Body of pancreas (tissue), 4 donors: ENCODE data around the gene TGFB3. TPM values are rescaled to one million over a fixed set of nuclear protein-coding genes. Genes with fewer than 3 reads are reported as not detected.
A peak's percentile ranks its signal among the peaks of the same experiment; 100 is the strongest.
"Not testable (repeated sequence)": the region's sequence is repeated elsewhere in the genome, so short reads cannot be mapped to it uniquely, and the experiment has no call there.

Source experiments
- ATAC-seq: fragments of 150-250 bp; one replicate; pipeline ENCODE4 v1.9.1; 2016
- DNase-seq, 4 donors: peaks; one replicate each; pipeline ENCODE4 v3.0.0-alpha.2; 2019
- H3K27ac ChIP-seq, 4 donors: fragments of 200-600 bp; sonication (generic); 1 replicate in 3 of 4; 2 replicates in 1 of 4; pipeline versions ENCODE4 v1.5.1 to v1.6.1; 2016 to 2019; ENCODE audit warnings: mild to moderate bottlenecking in 1 of 4, mixed read lengths in 1 of 4, moderate library complexity in 1 of 4
- H3K27me3 ChIP-seq, 2 donors: fragments of 200-600 bp; sonication (generic); one replicate each; pipeline ENCODE4 v1.6.0; 2016; ENCODE audit warnings: mild to moderate bottlenecking in 1 of 2
- H3K36me3 ChIP-seq, 2 donors: fragments of 200-600 bp; sonication (generic); replicated peaks in 1 of 2; 2 replicates each; pipeline ENCODE4 v1.5.1; 2016; ENCODE audit warnings: low read depth in 2 of 2; ENCODE audit not compliant: insufficient read depth in 1 of 2
- H3K4me1 ChIP-seq: fragments of 200-600 bp; sonication (generic); one replicate; pipeline ENCODE4 v1.6.0; 2016
- H3K4me3 ChIP-seq, 2 donors: fragments of 200-600 bp; sonication (generic); 1 replicate in 1 of 2; 2 replicates in 1 of 2; pipeline ENCODE4 v1.5.1; 2016 to 2019
- H3K9me3 ChIP-seq, 3 donors: fragments of 200-600 bp; sonication (generic); 1 replicate in 2 of 3; 2 replicates in 1 of 3; pipeline ENCODE4 v1.5.1; 2016
- CTCF ChIP-seq, 7 experiments: fragments of 450-650 bp in 4 of 7; fragments of 200-600 bp in 3 of 7; sonication (generic) in 3 of 7; IDR thresholded peaks; one replicate each; pipeline ENCODE4 v1.5.1; 2016 to 2019; ENCODE audit warnings: antibody characterized with exemption in 7 of 7
- POLR2A ChIP-seq, 3 donors: fragments of 450-650 bp; IDR thresholded peaks; one replicate each; pipeline ENCODE4 v1.6.1; 2016; ENCODE audit warnings: antibody characterized with exemption in 3 of 3, mild to moderate bottlenecking in 2 of 3
- WGBS, 2 donors: methylation state at CpG; one replicate each; pipeline ENCODE4 v1.1.5; 2017; 5-methylcytosine and 5-hydroxymethylcytosine counted together
- intact Hi-C: fragments of 100-400 bp; cut with DNase I; formaldehyde crosslinking; loops from one replicate; pipeline ENCODE4 v1.15.1; 2023
- total RNA-seq, 2 donors: library from RNA; depleted of rRNA; stranded (reverse); fragments of >200 nt; gene quantifications; one replicate each; pipeline ENCODE4 v1.1.0, GENCODE V29; 2016

Gene TGFB3
- total RNA-seq, 2 donors from 2014 or later, result 23.6 to 30.7 TPM

DNA sequence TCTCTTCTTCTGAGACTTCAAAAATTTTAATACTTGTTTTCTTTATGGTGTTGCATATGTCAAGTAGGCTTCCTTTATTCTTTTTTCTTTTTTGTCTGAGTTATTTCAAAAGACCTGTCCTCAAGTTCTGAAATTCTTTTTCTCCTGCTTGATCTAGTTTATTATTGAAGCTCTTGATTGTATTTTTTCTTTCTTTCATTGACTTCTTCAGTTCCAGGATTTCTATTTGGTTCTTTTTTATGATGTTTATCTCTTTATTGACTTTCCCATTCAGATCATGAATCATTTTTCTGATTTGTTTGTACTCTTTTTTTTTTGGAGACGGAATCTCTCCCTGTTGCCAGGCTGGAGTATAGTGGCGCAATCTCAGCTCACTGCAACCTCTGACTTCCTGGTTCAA, 37.9 kb upstream of the TGFB3 start:
- intact Hi-C loops, result no loop called here
- DNase-seq, result no peak
- Histone ChIP-seq H3K27ac (no peak overlapping the region), H3K4me1 (no peaks in the 10 kb centered on the region), H3K9me3 (no peaks in the 10 kb centered on the region), H3K27me3 (no peaks in the 10 kb centered on the region), H3K36me3 (peaks cover 0 to 2% of the 10 kb centered on the region in 2 donors), H3K4me3 (no peak overlapping the region)
- no peak for ATAC-seq
- WGBS, 2 donors, result 85 to 87% methylated on average over 2 of the region's 2 CpGs
- TF ChIP-seq CTCF (IDR thresholded peaks at IDR 0.05) (no peak), POLR2A (IDR thresholded peaks at IDR 0.05) (no peak)

DNA sequence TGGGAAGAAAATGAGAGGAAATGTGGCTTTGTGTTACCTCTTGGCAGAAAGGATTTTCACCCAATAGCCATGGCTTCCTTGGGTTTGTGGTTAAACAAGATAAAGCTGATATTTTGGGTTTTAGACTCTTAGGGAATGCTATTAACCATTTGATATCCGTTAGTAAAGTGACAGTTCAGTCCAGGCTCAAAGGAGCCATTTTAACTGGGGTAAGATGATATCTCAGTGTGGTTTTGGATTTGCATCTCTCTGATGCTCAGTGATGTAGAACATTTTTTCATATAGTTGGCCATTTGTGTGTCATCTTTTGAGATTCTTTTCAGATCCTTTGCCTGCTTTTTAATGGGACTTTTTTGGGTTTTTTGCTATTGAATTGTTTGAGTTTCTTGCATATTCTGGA, 33.9 kb upstream of the TGFB3 start:
- no peaks in the 10 kb centered on the region for H3K9me3 ChIP-seq
- WGBS, 2 donors, result 78 to 88% methylated on average over 1 of the region's 1 CpG
- intact Hi-C loops, result no loop called here
- DNase-seq, result no peak
- ATAC-seq, result no peak
- no peaks in the 10 kb centered on the region for H3K27me3 ChIP-seq
- no peaks in the 10 kb centered on the region for H3K36me3 ChIP-seq
- H3K27ac ChIP-seq, result no peak overlapping the region
- H3K4me3 ChIP-seq, result no peak overlapping the region
- no peaks in the 10 kb centered on the region for H3K4me1 ChIP-seq
- no peak for TF ChIP-seq POLR2A (IDR thresholded peaks at IDR 0.05)
- no peak for TF ChIP-seq CTCF (IDR thresholded peaks at IDR 0.05)

- H3K4me1 ChIP-seq, result no peaks in the 10 kb centered on the region
- no peak overlapping the region for H3K27ac ChIP-seq
- H3K4me3 ChIP-seq, result no peak overlapping the region
- H3K36me3 ChIP-seq, result no peaks in the 10 kb centered on the region
- H3K9me3 ChIP-seq, result no peaks in the 10 kb centered on the region
- ATAC-seq, result no peak
- H3K27me3 ChIP-seq, result no peaks in the 10 kb centered on the region
- no peak for DNase-seq
- 90 to 94% methylated on average over 1 of the region's 1 CpG for WGBS, 2 donors
- intact Hi-C loops, result no loop called here
- no peak for TF ChIP-seq CTCF (IDR thresholded peaks at IDR 0.05)
- TF ChIP-seq POLR2A (IDR thresholded peaks at IDR 0.05), result no peak
These were observed 33.4 kb upstream of the TGFB3 start for GRCh38 chr14:76015191-76015590.

- peaks cover 0 to 3% of the 10 kb centered on the region in 2 donors for H3K36me3 ChIP-seq
- H3K27ac ChIP-seq, result no peak overlapping the region
- DNase-seq (peak in 2 of 4 donors; percentile 7 to 16), ATAC-seq (peak; percentile 27)
- no peaks in the 10 kb centered on the region for H3K27me3 ChIP-seq
- H3K4me1 ChIP-seq, result no peaks in the 10 kb centered on the region
- 90 to 93% methylated on average over 9 of the region's 9 CpGs for WGBS, 2 donors
- intact Hi-C loops, result no loop called here
- H3K4me3 ChIP-seq, result no peak overlapping the region
- TF ChIP-seq CTCF (IDR thresholded peaks at IDR 0.05), result no peak
- TF ChIP-seq POLR2A (IDR thresholded peaks at IDR 0.05), result no peak
- no peaks in the 10 kb centered on the region for H3K9me3 ChIP-seq
These were observed 30.6 kb upstream of the TGFB3 start for GRCh38 chr14:76012354-76012753.

DNA sequence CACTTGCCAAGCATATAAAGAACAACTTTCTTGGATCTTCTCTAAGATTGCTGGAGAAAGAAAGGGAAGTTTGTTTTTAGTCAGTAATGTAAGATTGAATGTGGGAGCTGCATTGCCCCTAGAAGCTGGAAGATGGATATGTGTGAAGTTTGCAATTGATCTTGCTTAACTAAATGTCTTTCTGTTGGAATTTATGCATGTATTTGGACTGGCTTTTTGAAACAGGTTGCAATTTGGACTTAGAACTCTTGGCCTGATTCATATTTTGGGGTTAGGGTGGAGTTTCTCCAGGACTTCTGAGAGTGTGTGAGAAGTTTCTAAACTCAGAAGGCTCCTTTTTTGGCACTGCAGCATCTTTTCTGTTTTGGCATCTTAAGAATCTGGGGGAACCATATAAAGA, 30.1 kb upstream of the TGFB3 start:
- Histone ChIP-seq H3K27me3 (no peaks in the 10 kb centered on the region), H3K27ac (no peak overlapping the region), H3K4me1 (no peaks in the 10 kb centered on the region), H3K9me3 (no peaks in the 10 kb centered on the region), H3K36me3 (peaks cover 0 to 3% of the 10 kb centered on the region in 2 donors), H3K4me3 (no peak overlapping the region)
- no peak for TF ChIP-seq CTCF (IDR thresholded peaks at IDR 0.05)
- no peak for TF ChIP-seq POLR2A (IDR thresholded peaks at IDR 0.05)
- intact Hi-C loops, result no loop called here
- no peak for ATAC-seq
- DNase-seq, result no peak

DNA sequence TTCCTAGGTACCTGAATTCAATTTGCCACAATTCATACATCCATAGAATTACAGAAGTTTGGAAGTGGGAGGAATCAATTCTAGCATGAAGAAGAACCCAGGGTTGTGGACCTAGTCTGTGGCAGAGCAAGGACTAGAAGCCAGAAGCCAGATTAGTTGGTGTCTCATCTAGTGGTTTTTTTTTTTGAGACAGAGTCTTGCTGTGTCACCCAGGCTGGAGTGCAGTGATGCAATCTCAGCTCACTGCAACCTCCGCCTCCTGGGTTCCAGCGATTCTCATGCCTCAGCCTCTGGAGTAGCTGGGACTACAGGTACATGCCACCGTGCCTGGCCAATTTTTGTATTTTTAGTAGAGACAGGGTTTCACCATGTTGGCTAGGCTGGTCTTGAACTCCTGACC, 27.8 kb upstream of the TGFB3 start:
- ATAC-seq, intact Hi-C loops, DNase-seq, H3K4me3 ChIP-seq, H3K36me3 ChIP-seq, H3K4me1 ChIP-seq, H3K27ac ChIP-seq, H3K9me3 ChIP-seq, H3K27me3 ChIP-seq: not testable (repeated sequence)
- 88 to 98% methylated on average over 3 of the region's 3 CpGs for WGBS, 2 donors
